Measurements from ENCODE around the gene PSMB7. TPM values are rescaled to one million over a fixed set of nuclear protein-coding genes. Genes with fewer than 3 reads are reported as not detected.

Gene PSMB7
- total RNA-seq, 2 donors from 2014 or later: 150 to 158 TPM

DNA sequence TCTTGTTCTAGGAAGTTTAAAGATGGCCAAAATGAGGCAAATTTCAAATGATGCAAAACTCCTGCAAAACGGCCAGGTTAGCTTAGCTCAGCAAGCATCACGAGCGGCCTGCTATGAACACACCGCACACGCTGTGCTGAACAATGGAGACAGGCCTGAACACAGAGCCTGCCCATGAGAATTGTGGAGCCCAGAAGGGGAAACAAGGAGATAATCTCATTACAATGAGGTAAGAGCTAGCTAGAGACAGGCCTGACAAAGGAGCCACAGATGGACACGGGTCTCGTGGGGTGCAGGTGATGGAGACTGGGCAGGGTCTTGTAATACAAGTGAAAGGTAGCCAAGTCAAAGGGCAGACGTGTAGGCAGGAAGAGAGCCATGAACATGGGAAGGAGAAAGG, 50.2 kb downstream of the PSMB7 start:
- no peak overlapping the region for H3K27ac ChIP-seq
- intact Hi-C loops (cut with DNase I): no loop called here
- 88% methylated on average over 8 of the region's 8 CpGs for WGBS

DNA sequence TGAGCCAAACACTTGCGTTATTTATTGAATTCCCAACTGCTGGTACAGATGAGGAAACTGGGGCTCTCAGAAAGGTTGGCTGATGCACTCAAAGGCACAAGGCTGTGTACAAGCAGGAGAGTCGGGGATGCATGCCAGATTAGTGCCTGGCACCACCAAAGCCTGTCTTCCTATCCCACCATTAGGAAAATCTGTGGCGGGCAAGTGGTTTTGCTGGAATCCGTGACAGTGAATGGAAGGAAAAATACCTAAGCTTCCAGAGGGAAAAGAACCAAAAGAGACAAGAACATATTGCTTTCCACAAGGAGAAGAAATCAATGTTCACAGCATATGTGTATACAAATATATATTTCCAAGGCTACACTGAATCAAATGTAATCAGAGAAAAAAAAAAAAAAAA, 51.1 kb downstream of the PSMB7 start:
- Histone ChIP-seq H3K9me3 (no peaks in the 10 kb centered on the region), H3K36me3 (no peaks in the 10 kb centered on the region), H3K4me3 (no peak overlapping the region), H3K4me1 (replicated peaks) (no peaks in the 10 kb centered on the region), H3K27me3 (replicated peaks; ENCODE audit: insufficient read depth) (no peaks in the 10 kb centered on the region), H3K27ac (no peak overlapping the region)
- WGBS: 95% methylated on average over 4 of the region's 4 CpGs
- no peak for DNase-seq (ENCODE audit: low spot score)
- no peak for TF ChIP-seq POLR2AphosphoS5 (IDR thresholded peaks at IDR 0.05)
- TF ChIP-seq POLR2A (IDR thresholded peaks at IDR 0.05): no peak
- TF ChIP-seq, protein P1, sequence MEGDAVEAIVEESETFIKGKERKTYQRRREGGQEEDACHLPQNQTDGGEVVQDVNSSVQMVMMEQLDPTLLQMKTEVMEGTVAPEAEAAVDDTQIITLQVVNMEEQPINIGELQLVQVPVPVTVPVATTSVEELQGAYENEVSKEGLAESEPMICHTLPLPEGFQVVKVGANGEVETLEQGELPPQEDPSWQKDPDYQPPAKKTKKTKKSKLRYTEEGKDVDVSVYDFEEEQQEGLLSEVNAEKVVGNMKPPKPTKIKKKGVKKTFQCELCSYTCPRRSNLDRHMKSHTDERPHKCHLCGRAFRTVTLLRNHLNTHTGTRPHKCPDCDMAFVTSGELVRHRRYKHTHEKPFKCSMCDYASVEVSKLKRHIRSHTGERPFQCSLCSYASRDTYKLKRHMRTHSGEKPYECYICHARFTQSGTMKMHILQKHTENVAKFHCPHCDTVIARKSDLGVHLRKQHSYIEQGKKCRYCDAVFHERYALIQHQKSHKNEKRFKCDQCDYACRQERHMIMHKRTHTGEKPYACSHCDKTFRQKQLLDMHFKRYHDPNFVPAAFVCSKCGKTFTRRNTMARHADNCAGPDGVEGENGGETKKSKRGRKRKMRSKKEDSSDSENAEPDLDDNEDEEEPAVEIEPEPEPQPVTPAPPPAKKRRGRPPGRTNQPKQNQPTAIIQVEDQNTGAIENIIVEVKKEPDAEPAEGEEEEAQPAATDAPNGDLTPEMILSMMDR (IDR thresholded peaks at IDR 0.05): no peak
- intact Hi-C loops (cut with DNase I): no loop called here

More for the DNA sequence above, 50.2 kb downstream of the PSMB7 start:
- TF ChIP-seq, protein P1 (IDR thresholded peaks at IDR 0.05): no peak
- TF ChIP-seq POLR2A (IDR thresholded peaks at IDR 0.05): no peak
- TF ChIP-seq POLR2AphosphoS5 (IDR thresholded peaks at IDR 0.05): no peak
- H3K27me3 ChIP-seq (replicated peaks; ENCODE audit: insufficient read depth): no peaks in the 10 kb centered on the region
- no peaks in the 10 kb centered on the region for H3K4me1 ChIP-seq (replicated peaks)
- no peaks in the 10 kb centered on the region for H3K36me3 ChIP-seq
- DNase-seq (ENCODE audit: low spot score): no peak
- no peak overlapping the region for H3K4me3 ChIP-seq
- no peaks in the 10 kb centered on the region for H3K9me3 ChIP-seq

DNA sequence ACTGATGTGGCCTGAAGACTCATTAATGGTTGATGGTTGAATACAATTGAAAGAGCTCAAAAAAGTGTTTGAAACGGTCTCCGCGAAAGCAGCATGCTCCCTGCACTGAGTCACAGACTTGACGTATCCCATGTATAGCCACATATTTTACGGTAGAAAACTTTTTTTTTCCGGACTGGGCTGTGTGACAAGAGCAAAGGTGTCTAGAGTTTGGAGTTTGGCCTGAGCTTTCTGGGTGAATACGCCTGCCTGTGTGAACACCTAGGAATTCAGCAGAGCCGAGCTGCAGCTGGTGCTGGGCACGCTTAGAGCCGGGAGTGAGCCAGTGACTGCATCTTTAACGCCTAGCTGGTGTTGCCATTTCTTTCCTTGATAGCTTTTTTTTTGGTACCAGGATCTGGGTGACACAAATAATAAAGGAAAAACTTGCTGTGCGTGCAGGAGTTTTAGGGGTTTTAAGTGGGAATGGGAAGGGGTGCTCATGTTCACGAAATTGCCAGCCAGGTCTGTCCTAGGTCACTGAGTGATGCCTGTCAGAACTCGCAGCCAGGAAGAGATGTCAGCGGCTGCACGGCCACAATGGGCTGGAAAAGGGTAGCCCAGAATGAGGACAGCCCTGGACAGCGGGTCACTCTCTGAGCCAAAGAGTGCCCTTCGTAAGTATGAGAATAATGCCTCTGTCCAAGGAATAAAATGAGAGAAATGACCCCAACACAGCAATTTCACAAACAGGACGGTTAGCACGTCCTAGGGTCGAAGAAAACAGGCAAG, 51.7 kb downstream of the PSMB7 start:
- Histone ChIP-seq H3K9me3 (no peaks in the 10 kb centered on the region), H3K4me1 (replicated peaks) (no peaks in the 10 kb centered on the region), H3K4me3 (no peak overlapping the region), H3K36me3 (no peaks in the 10 kb centered on the region), H3K27me3 (replicated peaks; ENCODE audit: insufficient read depth) (no peaks in the 10 kb centered on the region), H3K27ac (no peak overlapping the region)
- DNase-seq (ENCODE audit: low spot score): no peak
- intact Hi-C loops (cut with DNase I): no loop called here
- TF ChIP-seq POLR2A (IDR thresholded peaks at IDR 0.05) (no peak), POLR2AphosphoS5 (IDR thresholded peaks at IDR 0.05) (no peak)
- TF ChIP-seq, protein P1 (IDR thresholded peaks at IDR 0.05): no peak
- WGBS: 94% methylated on average over 21 of the region's 21 CpGs

DNA sequence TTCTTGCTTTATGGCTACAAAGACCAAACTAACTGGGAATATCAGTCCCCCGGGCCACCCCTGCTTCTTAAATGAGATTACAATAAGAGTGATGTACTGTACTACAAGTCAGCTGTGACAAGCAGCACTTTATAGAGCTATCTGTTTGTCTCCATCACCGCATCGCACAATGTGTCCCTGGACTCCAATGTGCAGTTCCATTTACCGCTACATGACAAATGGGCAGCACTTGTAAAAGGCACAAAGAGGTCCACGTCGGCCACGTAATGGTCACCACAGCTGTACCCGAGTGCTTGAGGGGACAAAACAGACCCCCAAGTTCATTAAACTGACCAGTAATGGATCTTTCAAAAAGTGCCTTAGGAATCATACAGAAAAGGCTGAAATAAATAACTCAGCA, 54.1 kb downstream of the PSMB7 start:
- Histone ChIP-seq H3K36me3 (no peaks in the 10 kb centered on the region), H3K27ac (no peak overlapping the region), H3K27me3 (replicated peaks; ENCODE audit: insufficient read depth) (no peaks in the 10 kb centered on the region), H3K4me3 (no peak overlapping the region), H3K4me1 (replicated peaks) (no peaks in the 10 kb centered on the region), H3K9me3 (no peaks in the 10 kb centered on the region)
- DNase-seq (ENCODE audit: low spot score): no peak
- intact Hi-C loops (cut with DNase I): no loop called here
- 70% methylated on average over 8 of the region's 8 CpGs for WGBS
- TF ChIP-seq POLR2A (IDR thresholded peaks at IDR 0.05) (no peak), POLR2AphosphoS5 (IDR thresholded peaks at IDR 0.05) (no peak)

DNA sequence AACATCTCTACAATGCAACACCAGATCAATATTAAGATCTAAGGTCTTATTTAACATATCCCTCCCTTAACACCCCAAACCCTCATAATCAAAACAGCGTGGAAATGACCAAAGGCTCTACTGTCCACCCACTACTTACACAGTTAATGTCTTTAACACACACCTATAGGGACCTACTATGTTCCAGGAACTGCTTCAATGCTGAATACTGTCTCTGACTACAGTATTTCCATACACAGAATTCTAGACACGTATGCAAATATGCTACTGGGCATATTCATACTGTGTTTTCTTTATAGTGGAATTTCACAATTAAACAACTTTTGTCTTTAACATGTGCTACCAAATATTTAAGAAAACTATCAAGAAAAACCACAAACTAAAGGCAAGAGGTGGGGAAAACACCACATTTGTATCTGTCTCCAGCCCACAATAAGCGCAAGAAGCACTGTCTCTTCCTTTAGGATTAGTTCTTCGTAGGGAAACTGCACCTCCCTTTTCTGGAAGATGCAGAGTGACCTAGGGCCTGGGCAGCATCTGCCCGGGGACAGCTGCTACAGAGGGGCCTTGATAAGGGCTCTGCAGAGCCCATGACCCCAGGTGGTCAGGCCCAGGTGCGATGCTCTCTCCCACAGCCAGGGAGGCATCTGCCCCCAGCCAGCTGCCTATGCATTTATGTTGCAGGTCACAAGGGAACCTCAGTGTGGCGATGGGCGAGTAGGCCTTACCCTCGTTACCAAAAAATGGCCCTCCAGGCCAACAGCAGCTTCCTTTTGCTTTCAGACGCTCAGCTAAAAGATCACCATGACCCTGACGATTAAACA, 55.2 kb downstream of the PSMB7 start:
- WGBS: 89% methylated on average over 11 of the region's 11 CpGs
- TF ChIP-seq POLR2AphosphoS5 (IDR thresholded peaks at IDR 0.05) (no peak), POLR2A (IDR thresholded peaks at IDR 0.05) (no peak)
- TF ChIP-seq, protein P1 (IDR thresholded peaks at IDR 0.05): no peak

More for the DNA sequence above, 55.2 kb downstream of the PSMB7 start:
- H3K4me1 ChIP-seq (replicated peaks): no peaks in the 10 kb centered on the region
- H3K27me3 ChIP-seq (replicated peaks; ENCODE audit: insufficient read depth): no peaks in the 10 kb centered on the region
- H3K27ac ChIP-seq: no peak overlapping the region
- H3K4me3 ChIP-seq: no peak overlapping the region
- H3K36me3 ChIP-seq: no peaks in the 10 kb centered on the region
- no peaks in the 10 kb centered on the region for H3K9me3 ChIP-seq
- DNase-seq (ENCODE audit: low spot score): no peak
- intact Hi-C loops (cut with DNase I): no loop called here
